ENCODE measurements around the gene NRXN3. TPM values are rescaled to one million over a fixed set of nuclear protein-coding genes. Genes with fewer than 3 reads are reported as not detected.

The NRXN3 gene
- total and polyA plus RNA-seq, 4 donors = 0.07 to 1.2 (median 0.23) TPM

DNA sequence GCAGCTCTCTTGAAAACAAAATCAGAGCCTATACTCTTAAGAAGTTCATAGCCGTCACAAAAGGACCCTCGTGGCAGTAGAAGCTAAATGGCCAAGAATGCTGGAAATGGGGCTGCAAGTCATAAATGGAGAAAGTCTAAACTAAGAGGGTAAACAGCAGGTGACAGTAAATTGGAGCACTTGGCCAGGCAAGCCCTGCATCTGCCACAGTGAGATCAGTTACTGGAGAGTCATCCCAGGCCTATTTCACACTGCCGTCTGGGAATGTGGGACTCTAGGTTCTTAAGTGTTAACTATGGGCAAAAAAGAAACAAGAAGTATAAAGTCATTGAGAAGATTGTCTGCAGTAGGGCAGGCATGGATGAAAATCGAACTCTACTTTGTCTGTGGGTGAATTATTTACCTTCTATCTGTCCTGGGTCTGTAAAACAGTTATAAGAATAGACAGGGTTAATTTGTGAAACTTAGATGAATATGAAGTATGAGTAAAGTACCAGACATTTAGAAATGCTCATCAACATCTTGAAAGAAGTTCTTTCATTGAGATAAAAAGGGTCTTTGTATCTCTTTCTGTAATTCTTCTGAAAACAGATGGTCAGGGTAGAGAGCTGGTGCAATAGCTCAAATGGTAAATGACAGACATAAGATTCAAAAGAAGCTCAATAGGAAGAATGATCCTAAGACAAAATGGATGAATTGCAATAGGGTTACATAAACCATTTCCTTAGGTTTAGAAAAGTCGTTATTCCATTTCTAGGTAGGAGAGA lies 1248.7 kb downstream of the NRXN3 start:
- no peak for DNase-seq (ENCODE audit: low spot score)
- Histone ChIP-seq H3K9me3 (ENCODE audit: control insufficient read depth in 4 of 4, low read length in 3 of 4) (no peaks in the 10 kb centered on the region), H3K9ac (ENCODE audit: low read depth in 1 of 2, low read length in 2 of 2) (no peak overlapping the region), H3K4me3 (ENCODE audit: low read depth in 1 of 3, low read length in 3 of 3) (no peak overlapping the region), H3K36me3 (ENCODE audit: control insufficient read depth in 4 of 4, insufficient read depth in 3 of 4, low read depth in 1 of 4, low read length in 3 of 4) (no peaks in the 10 kb centered on the region), H3K4me1 (ENCODE audit: control insufficient read depth in 4 of 4, insufficient read depth in 4 of 4, low read length in 3 of 4) (peaks cover 0 to 7% (median 2%) of the 10 kb centered on the region in 4 donors), H3K27me3 (ENCODE audit: control insufficient read depth in 4 of 4, insufficient read depth in 4 of 4, low read length in 3 of 4) (no peaks in the 10 kb centered on the region), H3K27ac (ENCODE audit: low read depth in 1 of 2, low read length in 2 of 2) (no peak overlapping the region)
- TF ChIP-seq FOXA1 (IDR thresholded peaks at IDR 0.05) = no peak
- WGBS = 76% methylated on average over 5 of the region's 5 CpGs

- H3K27ac ChIP-seq (ENCODE audit: low read depth in 1 of 2, low read length in 2 of 2) = no peak overlapping the region
- no peak overlapping the region for H3K4me3 ChIP-seq (ENCODE audit: low read depth in 1 of 3, low read length in 3 of 3)
- 22% methylated on average over 1 of the region's 1 CpG for WGBS
- H3K9me3 ChIP-seq (ENCODE audit: control insufficient read depth in 4 of 4, low read length in 3 of 4) = no peaks in the 10 kb centered on the region
- peaks cover 0 to 7% (median 2%) of the 10 kb centered on the region in 4 donors for H3K4me1 ChIP-seq (ENCODE audit: control insufficient read depth in 4 of 4, insufficient read depth in 4 of 4, low read length in 3 of 4)
- no peaks in the 10 kb centered on the region for H3K27me3 ChIP-seq (ENCODE audit: control insufficient read depth in 4 of 4, insufficient read depth in 4 of 4, low read length in 3 of 4)
- H3K9ac ChIP-seq (ENCODE audit: low read depth in 1 of 2, low read length in 2 of 2) = no peak overlapping the region
- DNase-seq (ENCODE audit: low spot score) = no peak
- no peaks in the 10 kb centered on the region for H3K36me3 ChIP-seq (ENCODE audit: control insufficient read depth in 4 of 4, insufficient read depth in 3 of 4, low read depth in 1 of 4, low read length in 3 of 4)
- TF ChIP-seq, protein P1, sequence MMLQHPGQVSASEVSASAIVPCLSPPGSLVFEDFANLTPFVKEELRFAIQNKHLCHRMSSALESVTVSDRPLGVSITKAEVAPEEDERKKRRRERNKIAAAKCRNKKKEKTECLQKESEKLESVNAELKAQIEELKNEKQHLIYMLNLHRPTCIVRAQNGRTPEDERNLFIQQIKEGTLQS (IDR thresholded peaks at IDR 0.05) = no peak
- TF ChIP-seq YY1 (IDR thresholded peaks at IDR 0.05) (peak; percentile 20), FOXA1 (IDR thresholded peaks at IDR 0.05) (no peak), RAD21 (IDR thresholded peaks at IDR 0.05) (no peak), FOXA2 (IDR thresholded peaks at IDR 0.05) (peak; percentile 31), JUND (IDR thresholded peaks at IDR 0.05) (peak in 1 of 2 donors; percentile 35), SP1 (IDR thresholded peaks at IDR 0.05) (no peak), RXRA (IDR thresholded peaks at IDR 0.05) (peak in 1 of 2 donors; percentile 31), HNF4G (IDR thresholded peaks at IDR 0.05) (no peak), HNF4A (conservative IDR thresholded peaks at IDR 0.05) (peak in 1 of 2 donors; percentile 46), MAX (IDR thresholded peaks at IDR 0.05) (peak; percentile 18)
- TF ChIP-seq, protein P2, sequence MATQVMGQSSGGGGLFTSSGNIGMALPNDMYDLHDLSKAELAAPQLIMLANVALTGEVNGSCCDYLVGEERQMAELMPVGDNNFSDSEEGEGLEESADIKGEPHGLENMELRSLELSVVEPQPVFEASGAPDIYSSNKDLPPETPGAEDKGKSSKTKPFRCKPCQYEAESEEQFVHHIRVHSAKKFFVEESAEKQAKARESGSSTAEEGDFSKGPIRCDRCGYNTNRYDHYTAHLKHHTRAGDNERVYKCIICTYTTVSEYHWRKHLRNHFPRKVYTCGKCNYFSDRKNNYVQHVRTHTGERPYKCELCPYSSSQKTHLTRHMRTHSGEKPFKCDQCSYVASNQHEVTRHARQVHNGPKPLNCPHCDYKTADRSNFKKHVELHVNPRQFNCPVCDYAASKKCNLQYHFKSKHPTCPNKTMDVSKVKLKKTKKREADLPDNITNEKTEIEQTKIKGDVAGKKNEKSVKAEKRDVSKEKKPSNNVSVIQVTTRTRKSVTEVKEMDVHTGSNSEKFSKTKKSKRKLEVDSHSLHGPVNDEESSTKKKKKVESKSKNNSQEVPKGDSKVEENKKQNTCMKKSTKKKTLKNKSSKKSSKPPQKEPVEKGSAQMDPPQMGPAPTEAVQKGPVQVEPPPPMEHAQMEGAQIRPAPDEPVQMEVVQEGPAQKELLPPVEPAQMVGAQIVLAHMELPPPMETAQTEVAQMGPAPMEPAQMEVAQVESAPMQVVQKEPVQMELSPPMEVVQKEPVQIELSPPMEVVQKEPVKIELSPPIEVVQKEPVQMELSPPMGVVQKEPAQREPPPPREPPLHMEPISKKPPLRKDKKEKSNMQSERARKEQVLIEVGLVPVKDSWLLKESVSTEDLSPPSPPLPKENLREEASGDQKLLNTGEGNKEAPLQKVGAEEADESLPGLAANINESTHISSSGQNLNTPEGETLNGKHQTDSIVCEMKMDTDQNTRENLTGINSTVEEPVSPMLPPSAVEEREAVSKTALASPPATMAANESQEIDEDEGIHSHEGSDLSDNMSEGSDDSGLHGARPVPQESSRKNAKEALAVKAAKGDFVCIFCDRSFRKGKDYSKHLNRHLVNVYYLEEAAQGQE (IDR thresholded peaks at IDR 0.05) = no peak
- TF ChIP-seq, protein P3, sequence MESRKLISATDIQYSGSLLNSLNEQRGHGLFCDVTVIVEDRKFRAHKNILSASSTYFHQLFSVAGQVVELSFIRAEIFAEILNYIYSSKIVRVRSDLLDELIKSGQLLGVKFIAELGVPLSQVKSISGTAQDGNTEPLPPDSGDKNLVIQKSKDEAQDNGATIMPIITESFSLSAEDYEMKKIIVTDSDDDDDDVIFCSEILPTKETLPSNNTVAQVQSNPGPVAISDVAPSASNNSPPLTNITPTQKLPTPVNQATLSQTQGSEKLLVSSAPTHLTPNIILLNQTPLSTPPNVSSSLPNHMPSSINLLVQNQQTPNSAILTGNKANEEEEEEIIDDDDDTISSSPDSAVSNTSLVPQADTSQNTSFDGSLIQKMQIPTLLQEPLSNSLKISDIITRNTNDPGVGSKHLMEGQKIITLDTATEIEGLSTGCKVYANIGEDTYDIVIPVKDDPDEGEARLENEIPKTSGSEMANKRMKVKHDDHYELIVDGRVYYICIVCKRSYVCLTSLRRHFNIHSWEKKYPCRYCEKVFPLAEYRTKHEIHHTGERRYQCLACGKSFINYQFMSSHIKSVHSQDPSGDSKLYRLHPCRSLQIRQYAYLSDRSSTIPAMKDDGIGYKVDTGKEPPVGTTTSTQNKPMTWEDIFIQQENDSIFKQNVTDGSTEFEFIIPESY (IDR thresholded peaks at IDR 0.05) = no peak
- TF ChIP-seq, protein P4, sequence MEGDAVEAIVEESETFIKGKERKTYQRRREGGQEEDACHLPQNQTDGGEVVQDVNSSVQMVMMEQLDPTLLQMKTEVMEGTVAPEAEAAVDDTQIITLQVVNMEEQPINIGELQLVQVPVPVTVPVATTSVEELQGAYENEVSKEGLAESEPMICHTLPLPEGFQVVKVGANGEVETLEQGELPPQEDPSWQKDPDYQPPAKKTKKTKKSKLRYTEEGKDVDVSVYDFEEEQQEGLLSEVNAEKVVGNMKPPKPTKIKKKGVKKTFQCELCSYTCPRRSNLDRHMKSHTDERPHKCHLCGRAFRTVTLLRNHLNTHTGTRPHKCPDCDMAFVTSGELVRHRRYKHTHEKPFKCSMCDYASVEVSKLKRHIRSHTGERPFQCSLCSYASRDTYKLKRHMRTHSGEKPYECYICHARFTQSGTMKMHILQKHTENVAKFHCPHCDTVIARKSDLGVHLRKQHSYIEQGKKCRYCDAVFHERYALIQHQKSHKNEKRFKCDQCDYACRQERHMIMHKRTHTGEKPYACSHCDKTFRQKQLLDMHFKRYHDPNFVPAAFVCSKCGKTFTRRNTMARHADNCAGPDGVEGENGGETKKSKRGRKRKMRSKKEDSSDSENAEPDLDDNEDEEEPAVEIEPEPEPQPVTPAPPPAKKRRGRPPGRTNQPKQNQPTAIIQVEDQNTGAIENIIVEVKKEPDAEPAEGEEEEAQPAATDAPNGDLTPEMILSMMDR (IDR thresholded peaks at IDR 0.05; ENCODE audit: low read depth, low read length, missing input control) = no peak
These were observed 1249.6 kb downstream of the NRXN3 start for GRCh38 chr14:79419571-79420327.
